PC-3 (cell line): Measurements from ENCODE around the gene SEPTIN8.

Source experiments
- CTCF ChIP-seq: fragments of 300-600 bp; sonication (generic); conservative IDR thresholded peaks from 2 replicates; pipeline ENCODE4 v1.5.1; 2017; ENCODE audit warnings: antibody characterized with exemption, low read depth, mild to moderate bottlenecking, low read length
- EZH2 ChIP-seq: fragments of 300-600 bp; sonication (generic); IDR thresholded peaks from one replicate; pipeline ENCODE4 v1.6.1; 2017; ENCODE audit warnings: antibody characterized with exemption, mild to moderate bottlenecking, low read length; ENCODE audit not compliant: unreplicated experiment
- EZH2phosphoT487 ChIP-seq: fragments of 300-600 bp; sonication (generic); IDR thresholded peaks from 2 replicates; pipeline ENCODE4 v1.6.1; 2018; ENCODE audit warnings: mild to moderate bottlenecking, antibody characterized with exemption, low read length, borderline replicate concordance

DNA sequence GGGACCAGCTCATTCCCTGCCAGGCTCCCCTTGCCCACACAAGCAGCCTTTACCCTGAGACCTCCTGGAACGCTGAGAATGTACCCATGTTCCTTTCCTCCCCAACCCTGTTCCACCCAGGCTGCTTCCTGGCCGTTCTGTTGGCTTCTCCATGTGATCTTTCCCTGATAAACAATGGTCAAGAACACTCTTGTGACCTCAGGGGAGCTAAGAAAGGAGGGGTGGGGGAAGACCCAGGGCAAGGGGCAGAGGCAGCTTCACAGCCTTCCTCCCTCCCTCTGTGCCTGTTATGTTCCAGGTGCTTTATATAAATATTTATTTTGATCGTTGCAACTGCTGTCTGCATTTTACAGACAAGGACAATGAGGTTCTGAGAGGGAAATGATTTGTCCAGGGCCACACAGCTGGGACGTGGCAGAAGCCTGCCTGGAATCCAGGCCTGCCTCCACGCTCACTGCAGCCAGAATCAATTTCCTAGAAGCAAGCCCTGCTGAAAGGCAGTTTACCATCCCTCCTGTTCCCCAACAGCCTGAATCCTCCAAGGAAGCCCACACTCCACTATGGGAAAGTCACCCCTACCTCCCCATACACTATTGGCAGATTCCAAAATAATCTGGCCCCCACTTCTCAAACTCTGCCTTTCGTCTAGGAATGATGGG is 49.5 kb upstream of the SEPTIN8 start:
- TF ChIP-seq CTCF (no peak), EZH2phosphoT487 (no peak), EZH2 (no peak)
